CD4-positive, alpha-beta T cell treated with Interleukin-2 at 100 ng/mL for 4 hours (primary cell): ENCODE measurements around the gene CPNE6.

Experiments
- DNase-seq: peaks from one replicate; pipeline ENCODE4 v3.0.0-alpha.2; 2020; ENCODE audit warnings: low spot score

CPNE6 gene

DNA sequence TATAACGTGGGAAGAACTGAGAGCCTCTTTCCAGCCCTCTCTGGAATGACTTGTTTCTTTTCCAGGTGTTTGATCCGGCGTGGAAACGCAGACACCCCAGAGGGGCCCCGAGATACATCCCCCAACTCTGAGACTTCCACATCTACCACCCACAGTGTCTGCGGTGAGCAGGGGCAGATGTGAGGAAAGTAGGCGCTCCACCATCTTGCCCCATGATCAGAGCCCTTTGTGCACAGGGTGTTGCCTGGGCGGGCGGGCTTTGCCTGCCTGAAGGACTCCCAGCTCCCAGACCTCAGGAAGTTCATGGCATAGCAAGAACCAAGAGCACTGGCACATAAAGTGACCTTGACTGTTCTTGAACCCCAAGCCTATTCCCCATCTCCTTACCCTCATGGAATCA is 16.7 kb upstream of the CPNE6 start:
- DNase-seq, result no peak

DNA sequence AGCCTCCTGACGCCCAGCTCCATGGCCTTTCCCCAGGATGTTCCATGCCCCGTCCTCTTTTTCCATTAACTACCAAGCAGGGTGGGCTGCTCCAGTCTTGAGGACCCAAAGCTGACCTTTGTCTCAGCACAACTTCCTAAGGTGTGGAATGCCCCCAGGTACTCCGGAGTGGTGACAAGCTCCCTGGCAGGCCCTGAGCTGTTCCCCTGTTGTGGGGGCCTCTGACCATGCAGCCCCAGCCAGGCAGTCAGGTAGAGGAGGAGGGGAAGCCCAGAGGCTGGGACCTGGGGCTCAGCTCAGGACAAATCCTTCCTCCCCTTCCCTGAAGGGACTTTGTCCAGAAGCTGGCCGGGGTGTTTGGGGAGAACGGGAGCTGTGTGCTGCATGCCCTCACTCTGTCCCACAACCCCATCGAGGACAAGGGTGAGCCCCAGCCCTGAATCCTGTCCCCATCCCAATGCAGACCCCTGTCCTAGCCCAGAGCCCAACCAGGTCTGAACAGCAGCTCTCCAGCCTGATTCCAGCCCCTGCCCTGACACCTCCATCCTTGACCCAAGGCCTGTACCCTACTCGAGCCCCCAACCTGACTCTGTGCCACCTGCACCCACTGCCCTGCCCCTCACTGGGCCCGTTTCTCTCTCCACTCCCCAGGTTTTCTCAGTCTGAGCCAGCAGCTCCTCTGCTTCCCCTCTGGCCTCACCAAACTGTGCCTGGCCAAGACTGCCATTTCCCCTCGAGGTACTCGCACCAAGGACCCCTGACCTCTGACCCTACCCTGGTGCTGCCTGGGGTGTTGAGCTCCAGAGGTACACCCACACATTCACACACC is 15.2 kb upstream of the CPNE6 start:
- no peak for DNase-seq

DNA sequence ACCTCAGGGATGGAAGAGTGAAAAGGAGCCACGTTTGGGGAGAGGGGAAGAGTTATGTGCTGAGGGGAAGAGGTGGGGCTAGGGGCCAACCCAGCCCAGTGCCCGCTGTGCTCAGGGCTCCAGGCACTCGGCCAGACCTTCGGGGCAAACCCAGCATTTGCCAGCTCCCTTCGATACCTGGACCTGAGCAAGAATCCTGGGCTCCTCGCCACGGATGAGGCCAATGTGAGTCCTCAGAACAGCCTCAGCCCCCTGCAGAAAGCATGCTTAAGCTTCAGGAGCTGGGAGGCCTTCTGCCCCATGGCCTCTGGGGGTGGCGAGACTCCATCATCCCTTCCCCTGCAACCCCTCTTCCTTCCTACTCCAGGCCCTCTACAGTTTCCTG is 14.6 kb upstream of the CPNE6 start:
- DNase-seq, result no peak

DNA sequence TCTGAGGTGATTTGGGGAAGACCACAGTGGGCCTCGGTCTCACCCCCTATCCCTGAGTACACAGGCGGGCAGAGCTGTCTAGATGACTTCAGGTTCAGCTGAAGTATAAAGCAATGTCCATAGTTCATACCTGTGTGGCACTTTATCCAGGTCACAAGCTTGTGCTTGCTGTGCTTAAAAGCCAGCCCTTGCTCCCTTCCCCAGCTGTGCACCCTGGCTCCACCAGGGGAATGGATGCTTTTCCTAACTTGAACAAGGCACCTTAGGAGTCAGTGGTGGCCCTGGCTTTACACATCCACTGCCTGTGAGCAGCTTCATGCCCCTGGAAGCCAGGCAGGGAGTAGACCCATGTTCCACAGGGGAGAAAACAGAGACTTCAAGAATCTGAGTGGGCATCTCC is 14.1 kb upstream of the CPNE6 start:
- DNase-seq, result no peak

GRCh38 chr14:24057867-24058259 is 13.5 kb upstream of the CPNE6 start:
- DNase-seq, result no peak

GRCh38 chr14:24058260-24058950 is 13.0 kb upstream of the CPNE6 start:
- DNase-seq, result peak; percentile 81

DNA sequence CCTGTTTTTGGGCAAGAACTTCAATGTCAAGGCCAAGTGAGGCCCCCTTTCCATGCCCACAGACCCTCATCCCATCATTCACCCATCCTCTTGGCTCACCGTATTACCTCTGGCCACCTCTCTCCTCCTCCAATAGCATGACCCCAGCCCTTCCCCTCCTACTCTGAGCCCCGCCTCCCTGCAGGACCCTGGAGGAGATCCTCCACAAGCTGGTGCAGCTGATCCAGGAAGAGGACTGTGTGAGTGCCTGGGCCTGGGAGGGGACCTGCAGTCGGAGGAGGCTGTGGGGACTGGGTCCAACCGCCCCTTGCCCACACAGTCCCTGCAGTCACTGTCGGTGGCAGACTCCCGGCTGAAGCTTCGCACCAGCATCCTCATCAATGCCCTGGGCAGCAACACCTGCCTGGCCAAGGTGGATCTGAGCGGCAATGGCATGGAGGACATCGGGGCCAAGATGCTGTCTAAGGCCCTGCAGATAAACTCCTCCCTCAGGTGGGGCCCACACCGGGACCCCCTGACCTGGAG is 12.3 kb upstream of the CPNE6 start:
- no peak for DNase-seq

- DNase-seq, result no peak
Measured at GRCh38 chr14:24059841-24060388, 11.4 kb upstream of the CPNE6 start.

DNA sequence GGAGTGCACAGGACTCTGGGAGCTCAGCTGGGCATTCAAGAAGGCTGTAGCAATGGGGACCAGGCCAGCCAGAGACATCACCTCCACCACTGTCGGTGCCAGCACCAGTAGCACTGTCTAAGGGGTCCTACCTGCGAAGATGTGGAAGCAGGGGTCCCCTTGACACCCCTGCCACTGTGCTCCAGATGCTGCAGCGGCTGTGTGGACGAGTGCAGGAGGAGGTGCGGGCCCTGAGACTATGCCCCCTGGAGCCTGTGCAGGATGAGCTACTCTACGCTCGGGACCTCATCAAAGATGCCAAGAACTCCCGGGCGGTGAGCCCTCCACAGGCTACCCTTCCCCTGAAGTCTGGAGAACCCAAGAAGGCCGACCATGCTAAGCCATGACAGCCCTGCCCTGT is 10.9 kb upstream of the CPNE6 start:
- no peak for DNase-seq

GRCh38 chr14:24060984-24061913 is 10.1 kb upstream of the CPNE6 start:
- no peak for DNase-seq

GRCh38 chr14:24062216-24062980 is 9.0 kb upstream of the CPNE6 start:
- no peak for DNase-seq

DNA sequence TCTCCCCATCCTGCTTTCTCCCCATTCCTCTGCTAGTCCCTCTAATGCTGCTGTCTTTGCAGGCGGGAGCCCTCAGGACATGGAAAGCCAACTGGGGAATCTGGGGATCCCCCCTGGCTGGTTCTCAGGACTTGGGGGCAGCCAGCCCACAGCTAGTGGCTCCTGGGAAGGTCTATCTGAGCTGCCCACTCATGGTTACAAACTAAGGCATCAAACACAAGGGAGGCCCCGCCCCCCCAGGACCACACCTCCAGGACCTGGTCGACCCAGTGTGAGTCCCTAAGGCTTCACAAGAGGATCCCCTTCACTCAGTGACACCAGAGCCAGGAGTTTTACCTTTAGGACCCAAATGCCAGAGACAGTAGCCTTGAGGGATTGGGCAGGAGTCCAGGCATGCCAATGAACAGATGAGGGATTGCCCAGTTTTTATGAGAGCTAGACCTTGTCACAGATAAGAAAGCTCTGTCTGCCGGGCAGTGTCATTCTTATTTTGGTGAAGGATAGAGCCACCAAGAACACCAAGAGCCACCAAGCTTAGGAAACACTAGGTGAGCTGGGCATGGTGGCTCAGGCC is 8.0 kb upstream of the CPNE6 start:
- DNase-seq, result no peak

GRCh38 chr14:24064091-24064795 is 7.1 kb upstream of the CPNE6 start:
- no peak for DNase-seq

- no peak for DNase-seq
Measured at GRCh38 chr14:24064856-24065255, 6.5 kb upstream of the CPNE6 start.

DNA sequence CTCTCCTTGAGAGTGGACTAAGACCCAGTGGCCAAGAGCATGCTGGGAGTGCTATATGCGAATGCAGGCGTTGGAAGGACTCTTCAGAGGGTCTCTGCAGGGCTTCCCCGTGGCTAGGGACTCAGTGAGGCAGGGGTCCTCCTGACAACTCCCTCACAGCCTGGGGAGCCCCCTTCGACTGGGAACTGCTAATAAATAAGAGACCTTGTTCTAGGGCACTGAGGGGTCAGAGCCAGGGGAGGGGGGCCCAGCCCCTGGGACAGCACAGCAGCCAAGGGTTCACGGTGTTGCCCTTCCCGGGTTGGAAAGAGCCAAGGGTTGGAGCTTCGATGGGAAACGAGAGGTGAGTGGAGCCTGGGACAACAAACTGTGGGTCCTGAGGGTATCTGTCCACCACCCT is 6.0 kb upstream of the CPNE6 start:
- no peak for DNase-seq

- DNase-seq, result no peak
Measured at GRCh38 chr14:24066496-24067132, 4.7 kb upstream of the CPNE6 start.

DNA sequence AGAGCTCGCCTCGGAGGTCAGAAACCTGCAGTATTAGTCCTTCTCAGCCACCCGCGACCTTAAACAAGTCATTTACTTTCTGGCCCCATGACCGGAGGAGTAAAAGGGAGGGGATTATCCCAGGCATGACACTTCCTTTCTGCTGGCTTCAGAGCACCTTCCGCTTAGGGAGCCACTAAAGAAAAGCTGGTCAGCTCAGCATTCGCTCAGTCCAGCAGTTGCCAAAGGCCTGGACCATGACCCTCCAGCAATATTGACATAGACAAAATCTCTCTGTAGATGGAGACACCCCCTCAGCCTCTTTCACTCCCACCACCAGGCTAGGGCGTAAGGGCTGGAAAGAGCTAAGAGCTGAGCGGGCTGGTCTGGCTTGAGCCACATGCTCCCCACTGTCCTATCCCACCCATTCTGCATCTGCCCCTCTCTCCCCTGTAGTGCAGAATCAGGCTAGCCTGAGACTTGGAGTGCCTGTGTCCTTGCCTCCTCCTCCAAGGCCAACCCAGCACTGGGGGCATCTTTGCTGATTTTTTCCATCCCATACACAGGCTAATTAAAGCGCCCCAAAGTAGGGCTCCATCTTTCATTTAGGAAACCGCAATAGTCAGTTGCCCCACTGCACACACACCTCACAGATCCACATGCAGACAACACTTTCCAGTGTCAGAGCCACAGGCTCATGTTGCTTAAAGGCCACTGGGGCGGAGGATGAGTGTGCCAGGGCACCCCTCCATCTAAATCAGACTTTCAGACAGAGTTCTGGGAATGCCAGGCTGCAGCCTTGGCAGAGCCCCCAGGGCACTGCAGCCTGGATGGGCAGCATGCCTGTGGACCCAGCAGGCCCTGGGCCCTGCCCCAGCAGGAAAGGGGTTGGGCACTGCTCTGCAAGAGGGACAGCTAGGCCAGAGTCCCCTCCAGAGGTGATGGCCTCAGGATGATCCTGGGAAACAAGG is 4.0 kb upstream of the CPNE6 start:
- no peak for DNase-seq

GRCh38 chr14:24068711-24069410 is 2.5 kb upstream of the CPNE6 start:
- no peak for DNase-seq
